GM10847 (cell line): Measurements from ENCODE around the gene PLEKHB1.

Experiments
- POLR2A ChIP-seq: IDR thresholded peaks from 2 replicates; pipeline ENCODE4 v1.6.1; 2011; ENCODE audit not compliant: insufficient read length; ENCODE audit errors: extremely low read depth

Gene PLEKHB1, protein sequence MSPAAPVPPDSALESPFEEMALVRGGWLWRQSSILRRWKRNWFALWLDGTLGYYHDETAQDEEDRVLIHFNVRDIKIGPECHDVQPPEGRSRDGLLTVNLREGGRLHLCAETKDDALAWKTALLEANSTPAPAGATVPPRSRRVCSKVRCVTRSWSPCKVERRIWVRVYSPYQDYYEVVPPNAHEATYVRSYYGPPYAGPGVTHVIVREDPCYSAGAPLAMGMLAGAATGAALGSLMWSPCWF

DNA sequence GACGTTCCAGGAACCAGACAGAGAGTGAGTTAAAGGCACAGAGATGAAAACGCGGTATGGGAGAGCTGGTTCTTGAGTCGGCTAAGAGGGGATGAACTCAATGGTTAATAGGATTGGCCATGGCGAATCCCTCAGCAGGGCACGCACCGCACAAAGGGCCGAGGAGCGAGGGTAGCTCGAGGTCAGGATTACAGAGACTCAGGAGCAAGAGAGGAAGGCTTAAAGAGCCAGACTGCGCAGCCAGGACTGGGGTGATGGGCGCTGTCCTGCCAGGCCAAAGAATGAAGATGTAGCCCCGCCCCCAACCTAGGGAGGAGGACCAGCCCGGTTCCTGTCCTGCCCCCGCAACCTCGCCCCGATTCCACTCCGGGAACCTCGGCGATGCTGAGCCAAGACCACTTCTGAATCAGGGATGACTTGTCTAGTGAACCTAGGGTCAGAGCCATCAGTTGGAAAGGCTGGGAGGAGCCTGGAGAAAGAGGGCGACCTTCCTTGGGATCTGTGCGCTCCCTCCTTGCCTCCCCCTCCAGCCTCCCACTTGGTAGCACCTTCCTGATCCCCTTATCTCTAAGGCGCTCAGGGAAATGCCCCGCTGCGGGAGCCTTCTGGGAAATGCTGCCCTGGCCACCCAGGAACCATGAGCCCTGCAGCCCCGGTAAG lies at the start of gene PLEKHB1:
PLEKHB1 (plus strand) TSS at position 610 of the 660 bp plus-strand sequence; CDS start at position 638, 28 bp downstream.
- no peak for TF ChIP-seq POLR2A

DNA sequence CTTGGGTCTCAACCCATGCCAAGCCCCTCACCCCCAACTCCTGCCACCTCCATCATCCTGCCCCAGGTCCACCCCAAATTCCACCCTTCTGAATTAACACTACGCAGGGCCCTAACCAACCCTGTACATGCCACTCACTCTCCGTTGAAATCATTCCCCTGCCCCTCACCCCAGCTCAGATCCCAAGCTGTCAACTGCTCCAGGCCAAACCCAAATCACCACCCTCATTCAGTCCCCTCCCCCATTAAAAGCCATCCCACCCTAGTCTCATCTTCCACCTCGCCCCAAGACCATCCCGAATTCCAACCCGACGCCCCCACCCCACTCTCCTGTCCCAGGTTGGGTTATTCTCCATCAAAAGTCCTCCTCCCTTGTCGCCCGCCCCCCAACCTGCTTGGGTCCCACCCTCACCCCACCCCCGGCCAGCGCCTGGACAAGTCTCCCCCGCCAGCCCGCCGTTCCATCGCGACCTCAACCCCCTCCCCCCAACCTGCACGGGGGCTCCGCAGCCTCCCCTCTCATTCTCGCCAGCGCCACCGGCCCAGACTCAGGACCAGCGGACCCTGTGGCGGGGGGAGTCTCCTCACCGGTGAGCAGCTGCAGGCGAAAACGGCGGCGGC lies 48.9 kb upstream of the PLEKHB1 start:
- TF ChIP-seq POLR2A: no peak

DNA sequence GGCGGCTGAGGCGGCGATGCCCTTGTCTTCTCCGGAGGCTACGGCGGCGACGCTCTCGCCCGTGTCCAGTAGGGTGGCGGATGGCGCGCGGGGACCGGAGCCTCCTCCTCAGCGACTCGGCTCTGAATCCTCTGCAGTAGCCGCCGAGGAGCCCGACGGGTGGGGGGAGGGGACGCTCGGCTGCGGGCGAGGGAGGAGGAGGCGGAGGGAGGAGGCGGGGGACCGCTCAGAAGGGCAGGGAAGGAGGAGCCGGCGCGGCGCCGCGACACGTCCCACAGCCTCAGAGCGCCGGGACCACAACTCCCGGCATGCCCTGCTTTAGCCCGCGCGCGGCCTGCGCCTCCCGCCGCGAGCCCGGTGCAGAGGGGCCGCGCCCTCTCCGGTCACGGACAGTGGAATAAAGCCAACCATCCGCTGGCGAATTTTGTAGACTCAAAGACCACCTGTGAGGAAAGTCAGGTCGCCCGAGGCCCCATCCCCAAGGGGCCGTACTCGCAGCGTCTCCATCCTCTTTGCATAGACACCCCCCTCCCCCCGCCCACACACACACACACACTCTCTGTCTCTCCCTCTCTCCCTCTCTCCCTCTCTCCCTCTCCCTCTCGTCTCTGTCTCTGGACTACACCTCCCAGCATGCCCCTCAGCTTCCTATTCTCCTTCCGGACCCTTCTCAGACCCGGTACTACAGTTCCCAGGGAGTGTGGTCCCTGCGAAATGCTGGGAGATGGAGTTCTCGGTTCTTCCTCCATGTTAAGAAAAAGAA lies 48.2 kb upstream of the PLEKHB1 start, which contains the start of gene FAM168A:
FAM168A (minus strand) TSS at position 157 of the 763 bp plus-strand sequence. CDS start 129,638 bp downstream, outside the sequence.
- TF ChIP-seq POLR2A: peak; percentile 59

DNA sequence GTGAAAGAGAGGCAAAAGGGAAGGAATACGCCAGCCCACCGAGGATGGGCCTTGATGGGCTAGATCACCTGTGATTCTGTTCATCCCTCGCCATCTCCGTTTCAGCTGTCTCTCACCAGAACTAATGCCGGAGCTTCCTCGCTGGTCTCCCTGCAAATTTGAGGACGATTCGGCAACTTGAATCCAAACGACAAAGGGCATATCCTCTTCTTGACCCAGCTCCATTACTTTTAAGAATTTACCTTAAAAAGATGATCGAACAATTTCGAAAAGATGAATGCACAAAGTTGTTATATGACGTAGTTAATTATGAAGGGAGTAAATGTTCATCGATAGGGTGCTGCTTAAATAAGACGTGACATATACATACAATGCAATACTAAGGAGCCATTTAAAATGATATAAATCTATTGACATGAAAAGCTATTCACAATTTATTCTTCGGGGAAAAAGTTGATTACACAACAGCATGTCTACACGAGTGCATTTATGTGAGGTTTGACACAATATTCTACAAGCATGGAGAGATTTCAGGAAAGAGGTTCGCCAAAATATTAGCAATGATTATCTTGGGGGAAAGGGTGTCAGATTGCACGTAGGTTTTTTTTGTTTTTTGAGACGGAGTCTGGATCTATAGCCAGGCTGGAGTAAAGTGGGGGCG lies 47.5 kb upstream of the PLEKHB1 start:
- TF ChIP-seq POLR2A: no peak

DNA sequence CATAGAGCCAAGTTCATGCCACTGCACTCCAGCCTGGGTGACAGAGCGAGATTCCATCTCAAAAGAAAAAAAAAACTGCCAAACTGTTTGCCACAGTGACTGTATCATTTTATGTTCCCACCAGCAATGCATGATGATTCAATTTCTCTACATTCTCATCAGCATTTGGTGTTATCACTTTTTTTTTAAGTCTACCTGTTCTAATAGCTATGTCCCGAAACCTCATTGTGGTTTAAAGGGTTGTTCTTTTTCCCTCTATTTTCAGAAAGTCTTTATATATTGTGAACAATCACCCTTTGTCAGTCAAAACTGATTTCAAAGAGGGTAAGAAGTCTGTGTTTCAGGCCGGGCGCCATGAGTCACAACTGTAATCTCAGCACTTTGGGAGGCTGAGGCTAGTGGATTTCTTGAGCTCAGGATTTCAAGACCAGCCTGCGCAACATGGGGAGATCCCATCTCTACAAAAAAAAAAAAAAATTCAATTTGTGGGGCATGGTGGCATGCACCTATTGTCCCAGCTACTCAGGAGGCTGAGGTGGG lies 33.7 kb upstream of the PLEKHB1 start:
- TF ChIP-seq POLR2A: no peak

DNA sequence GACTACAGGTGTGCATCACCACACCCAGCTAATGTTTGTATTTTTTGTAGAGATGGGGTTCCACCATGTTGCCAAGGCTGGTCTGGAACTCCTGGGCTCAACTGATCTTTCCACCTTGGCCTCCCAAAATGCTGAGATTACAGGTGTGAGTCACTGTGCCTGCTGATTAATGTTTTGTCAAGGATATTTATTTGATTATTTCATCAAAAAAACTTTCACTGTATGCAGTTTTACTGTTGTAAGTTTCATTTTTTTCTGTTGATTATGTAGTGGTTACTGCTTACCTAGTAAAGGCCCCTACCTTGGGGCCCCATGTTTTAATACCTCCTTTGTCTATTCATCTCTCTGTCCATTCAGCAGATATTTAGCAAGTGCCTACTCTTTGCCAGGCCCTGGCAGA lies 31.8 kb upstream of the PLEKHB1 start:
- no peak for TF ChIP-seq POLR2A

DNA sequence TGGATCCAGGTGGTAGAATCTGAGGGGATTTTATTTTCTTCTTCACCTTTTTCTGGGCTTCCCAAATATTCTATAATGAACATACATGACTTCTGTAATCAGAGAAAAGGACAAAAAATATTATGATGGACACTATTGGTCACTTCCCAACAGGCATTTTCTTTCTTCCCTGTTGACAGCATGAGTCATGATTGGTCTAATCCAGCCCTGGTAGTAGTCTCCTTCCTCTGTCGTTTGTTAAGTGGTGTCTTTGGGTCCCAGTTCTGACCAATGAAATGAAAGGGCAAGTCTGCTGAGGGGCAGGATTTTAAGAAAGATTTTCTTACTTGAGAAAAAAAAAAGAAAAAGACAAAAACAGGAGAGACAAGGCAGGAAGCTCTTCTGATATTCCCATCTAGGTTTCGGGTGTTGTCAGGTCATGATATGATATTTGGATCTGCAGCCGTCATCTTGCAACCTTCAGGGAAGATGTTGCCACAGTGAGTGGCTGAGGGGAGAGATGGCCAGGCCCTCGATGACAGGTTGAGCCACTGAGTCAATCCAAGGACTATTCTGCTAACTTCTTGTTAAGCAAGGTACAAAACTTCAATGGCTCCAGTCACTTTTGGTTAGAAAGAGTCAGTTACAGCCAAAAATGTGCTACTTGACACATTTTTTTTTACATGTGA lies 23.3 kb upstream of the PLEKHB1 start:
- TF ChIP-seq POLR2A: no peak

DNA sequence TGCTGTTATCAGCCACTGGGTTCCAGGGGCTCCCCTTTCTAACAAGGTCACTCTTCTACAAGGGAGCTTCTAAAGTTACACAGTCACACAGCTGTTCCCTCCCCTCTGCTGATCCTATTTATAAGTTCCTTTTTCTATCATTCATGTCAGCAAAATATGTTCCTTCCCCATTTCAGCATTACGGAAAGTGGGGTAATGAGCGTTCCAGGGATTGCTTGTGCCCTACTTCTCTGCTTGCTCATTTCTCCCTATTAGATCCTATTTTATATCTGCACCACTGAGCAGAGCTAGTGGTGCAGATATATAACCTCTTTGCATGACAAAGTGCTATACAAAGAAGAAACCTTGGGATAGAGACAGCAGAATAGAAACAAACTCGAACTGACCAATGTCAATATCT lies 22.7 kb upstream of the PLEKHB1 start:
- no peak for TF ChIP-seq POLR2A

DNA sequence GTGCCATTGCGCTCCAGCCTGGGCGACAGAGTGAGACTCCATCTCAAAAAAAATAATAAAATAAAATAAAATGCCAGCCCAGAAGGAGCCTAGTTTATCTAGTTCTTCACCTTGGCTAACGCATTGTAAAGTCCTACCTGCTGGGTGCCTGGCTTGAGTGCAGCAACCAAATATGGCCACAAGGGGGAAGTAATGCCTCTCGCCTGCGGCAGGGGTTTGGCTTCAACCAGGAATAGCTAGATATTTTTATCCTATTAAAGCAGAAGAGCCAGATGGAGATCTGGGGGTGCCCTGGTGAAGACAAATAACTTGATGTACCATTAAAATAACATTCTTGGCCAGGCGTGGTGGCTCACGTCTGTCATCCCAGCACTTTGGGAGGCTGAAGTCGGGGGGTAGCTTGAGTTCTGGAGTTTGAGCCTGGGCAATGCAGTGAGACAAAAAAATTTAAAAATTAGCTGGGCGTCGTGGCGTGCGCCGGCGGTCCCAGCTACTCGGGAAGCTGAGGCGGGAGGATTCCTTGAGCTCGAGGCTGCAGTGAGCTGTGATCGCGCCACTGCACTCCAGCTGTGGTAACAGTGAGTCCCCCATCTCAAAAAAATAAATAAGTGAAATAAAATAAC lies 20.6 kb upstream of the PLEKHB1 start:
- TF ChIP-seq POLR2A: no peak

DNA sequence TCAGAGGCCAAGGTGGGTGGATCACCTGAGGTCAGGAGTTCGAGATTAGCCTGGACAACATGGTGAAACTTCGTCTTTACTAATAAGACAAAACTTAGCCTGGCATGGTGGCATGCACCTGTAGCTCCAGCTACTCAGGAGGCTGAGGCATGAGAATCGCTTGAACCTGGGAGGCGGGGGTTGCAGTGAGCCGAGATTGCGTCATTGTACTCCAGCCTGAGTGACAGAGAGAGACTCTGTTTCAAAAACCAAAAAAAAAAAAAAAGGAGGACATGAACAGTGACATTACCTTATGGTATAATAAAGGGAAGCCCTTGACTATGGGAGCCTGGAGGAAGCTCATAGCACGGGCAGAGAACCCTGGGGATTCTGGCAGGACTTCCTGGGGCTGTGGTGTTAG lies 16.5 kb upstream of the PLEKHB1 start:
- no peak for TF ChIP-seq POLR2A

DNA sequence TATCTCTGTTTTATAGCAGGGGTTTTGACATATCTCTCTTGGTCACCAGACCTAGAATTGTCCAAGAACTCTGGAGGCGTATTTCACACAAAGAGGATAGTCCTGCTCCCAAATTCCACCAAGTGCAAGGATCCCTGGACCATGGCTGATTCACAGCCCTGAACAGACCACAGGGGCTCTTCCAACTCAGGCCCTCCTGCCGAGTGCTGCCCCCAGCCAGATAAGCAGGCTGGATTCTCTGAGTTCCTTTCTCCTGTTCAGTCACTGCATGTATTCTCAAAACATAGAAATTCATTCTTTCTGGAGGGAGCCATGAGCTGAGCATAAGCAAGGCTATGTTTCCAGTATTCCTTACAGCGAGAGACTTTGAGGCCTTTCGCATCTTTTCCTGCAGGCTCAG lies 13.4 kb upstream of the PLEKHB1 start:
- no peak for TF ChIP-seq POLR2A

DNA sequence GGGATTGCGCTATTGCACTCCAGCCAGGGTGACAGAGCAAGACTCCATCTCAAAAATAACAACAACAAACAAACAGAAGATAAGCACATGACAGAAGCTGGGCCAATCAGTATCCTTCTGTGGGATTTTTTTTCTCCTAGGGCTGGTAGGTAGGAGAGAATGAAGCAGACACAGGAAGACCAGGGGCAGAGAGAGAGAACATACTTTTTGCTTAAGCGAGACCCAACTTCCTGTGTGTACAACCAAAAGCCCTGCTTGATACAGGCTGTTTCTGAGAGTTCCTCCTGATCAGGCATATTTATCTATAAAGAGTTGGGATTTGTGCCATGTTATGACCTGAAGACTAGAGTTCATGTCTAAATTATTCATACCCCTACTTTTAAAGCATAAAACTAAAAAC lies 12.4 kb upstream of the PLEKHB1 start:
- TF ChIP-seq POLR2A: no peak

DNA sequence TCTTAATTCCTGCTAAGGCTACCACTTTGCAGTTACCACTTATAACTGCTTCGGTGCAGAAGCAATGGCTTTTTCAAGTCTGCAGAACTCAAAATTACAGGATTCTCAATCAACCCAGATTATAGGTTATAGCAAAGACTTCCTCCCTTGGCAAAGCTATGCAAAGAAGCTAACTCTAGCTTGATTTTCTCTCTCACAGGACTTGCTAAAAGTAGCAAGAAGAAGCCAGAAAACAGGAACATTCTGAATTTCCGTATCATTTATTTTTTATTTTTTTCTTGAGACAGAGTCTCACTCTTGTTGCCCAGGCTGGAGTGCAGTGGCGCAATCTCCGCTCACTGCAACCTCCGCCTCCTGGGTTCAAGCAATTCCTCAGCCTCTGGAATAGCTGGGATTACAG lies 10.7 kb upstream of the PLEKHB1 start:
- no peak for TF ChIP-seq POLR2A

DNA sequence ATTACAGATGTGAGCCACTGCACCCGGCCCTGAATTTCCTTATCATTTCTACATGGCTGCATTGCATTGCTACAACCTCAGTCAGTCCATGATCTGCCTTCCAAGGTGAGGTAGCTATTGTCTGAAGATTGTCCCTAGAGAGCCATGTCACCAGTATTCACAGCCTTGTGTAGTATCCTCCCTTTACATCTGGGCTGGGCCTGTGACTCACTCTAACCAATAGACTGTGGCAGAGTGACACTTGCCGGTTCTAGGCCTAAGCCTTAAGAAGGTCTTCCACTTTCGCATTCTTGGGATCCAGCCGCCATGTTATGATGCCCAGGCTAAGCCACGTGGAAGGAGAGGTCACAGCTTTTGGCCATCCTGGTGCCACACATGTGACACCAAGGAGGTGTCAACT lies 10.1 kb upstream of the PLEKHB1 start:
- TF ChIP-seq POLR2A: no peak

DNA sequence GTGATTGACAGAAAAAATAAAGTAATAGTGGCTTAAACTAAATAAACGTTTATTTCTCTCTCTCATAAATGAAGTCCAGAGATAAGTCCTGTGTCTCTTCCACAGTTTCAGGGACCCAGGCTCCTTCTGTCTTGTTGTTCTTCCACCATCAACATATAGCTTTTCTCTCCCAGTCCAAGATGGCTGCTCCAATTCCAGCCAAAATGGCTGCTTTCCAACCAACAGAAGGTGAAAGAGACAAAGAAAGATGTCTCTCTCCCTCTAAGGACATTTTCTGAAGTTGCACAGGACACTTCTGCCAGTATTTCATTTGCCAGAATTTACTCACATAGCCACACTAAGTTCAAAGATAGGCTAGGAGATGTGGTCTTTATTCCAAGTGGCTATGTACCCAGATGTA lies 9.4 kb upstream of the PLEKHB1 start:
- no peak for TF ChIP-seq POLR2A
